ENCODE measurements around the gene GLT1D1. TPM values are rescaled to one million over a fixed set of nuclear protein-coding genes. Genes with fewer than 3 reads are reported as not detected.

GLT1D1 gene
- total RNA-seq, 1 experiment from 2014 or later, result not detected

DNA sequence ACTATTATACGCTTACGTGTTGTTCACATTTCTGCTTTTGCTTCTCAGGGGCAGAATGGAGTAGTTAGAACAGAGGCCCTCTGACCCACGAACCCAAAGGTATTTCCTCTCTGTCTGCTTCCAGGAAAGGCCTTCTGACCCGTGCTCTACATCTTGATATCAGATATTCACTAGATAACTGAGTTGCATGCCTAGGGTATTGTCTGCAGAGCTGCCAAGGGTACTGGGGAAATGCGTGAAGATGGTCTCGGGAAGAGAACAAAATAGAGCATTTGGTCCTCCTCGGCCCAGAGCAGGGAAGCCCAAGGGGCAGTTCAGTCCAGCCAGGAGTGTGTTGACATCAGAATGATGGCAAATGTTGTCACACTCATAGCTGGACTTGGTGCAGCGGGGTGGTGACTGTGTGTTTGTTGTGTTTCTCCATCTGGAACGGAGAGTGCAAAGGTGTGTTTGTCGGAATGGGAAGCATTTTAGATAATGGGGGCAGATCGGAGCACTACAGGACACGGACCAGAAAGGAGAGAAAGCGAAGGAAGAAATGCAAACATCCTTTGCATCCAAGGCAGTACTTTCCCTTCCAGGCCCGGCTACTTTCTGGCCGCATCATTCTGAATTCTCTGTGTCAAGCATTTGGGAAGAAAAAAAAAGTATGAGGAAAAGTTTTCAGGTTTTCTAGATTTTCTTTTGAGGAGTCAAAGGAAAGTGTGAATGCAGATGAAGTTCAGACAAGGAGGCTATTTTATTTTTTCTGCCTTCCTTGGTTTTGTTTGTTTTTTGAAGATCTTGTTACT lies 8.1 kb downstream of the GLT1D1 start:
- ChIA-PET CTCF (no interaction called here), RAD21 (ENCODE audit: low non-redundant PET in 1 of 2, low total read pairs in 2 of 2, uncharacterized antibody in 2 of 2, unreplicated experiment in 2 of 2) (no interaction called here), POLR2A (no interaction called here)
- Histone ChIP-seq H3K4me3 (replicated peaks in 1 of 2; ENCODE audit: low read depth in 1 of 2, low read length in 2 of 2) (no peak overlapping the region), H3K4me2 (ENCODE audit: low read length) (no peak overlapping the region), H3K9me3 (ENCODE audit: control insufficient read depth in 1 of 2, insufficient read depth in 1 of 2, low read depth in 1 of 2, low read length in 2 of 2) (no peaks in the 10 kb centered on the region), H3K27ac (ENCODE audit: low read depth, low read length) (no peak overlapping the region), H3K9ac (ENCODE audit: low read length) (no peak overlapping the region), H4K20me1 (ENCODE audit: insufficient read depth) (no peaks in the 10 kb centered on the region), H3K9me2 (ENCODE audit: insufficient read depth) (no peaks in the 10 kb centered on the region), H3K4me1 (ENCODE audit: control insufficient read depth in 1 of 2, insufficient read depth in 2 of 2, low read length in 2 of 2) (no peaks in the 10 kb centered on the region), H2AFZ (ENCODE audit: low read depth, low read length, poor library complexity, severe bottlenecking) (no peak overlapping the region), H3K27me3 (ENCODE audit: insufficient read depth, low read length) (no peaks in the 10 kb centered on the region), H3K79me2 (ENCODE audit: insufficient read depth, low read length) (no peaks in the 10 kb centered on the region), H3K36me3 (ENCODE audit: control insufficient read depth in 1 of 2, insufficient read depth in 2 of 2, low read length in 2 of 2) (no peaks in the 10 kb centered on the region)
- BruUV-seq (replicated peaks), result no TSS peak
- ATAC-seq (no peak), DNase-seq (ENCODE audit: low read depth, low spot score) (no peak)
- TF ChIP-seq ZNF274 (IDR thresholded peaks at IDR 0.05; ENCODE audit: low read depth, low read length) (no peak), REST (IDR thresholded peaks at IDR 0.05; ENCODE audit: low read depth) (no peak), SRF (IDR thresholded peaks at IDR 0.05; ENCODE audit: low read depth) (no peak), POLR2AphosphoS5 (IDR thresholded peaks at IDR 0.05; ENCODE audit: low read depth, low read length) (no peak), ZBTB33 (IDR thresholded peaks at IDR 0.05; ENCODE audit: extremely low read depth, insufficient replicate concordance, low read length) (no peak), YY1 (IDR thresholded peaks at IDR 0.05; ENCODE audit: extremely low read depth, insufficient replicate concordance, low read depth, low read length) (no peak), TCF7L2 (IDR thresholded peaks at IDR 0.05; ENCODE audit: borderline replicate concordance, extremely low read depth, insufficient read depth, insufficient read length) (no peak), ZFX (IDR thresholded peaks at IDR 0.05) (no peak), JUND (IDR thresholded peaks at IDR 0.05) (no peak), CBX3 (IDR thresholded peaks at IDR 0.05; ENCODE audit: low read depth) (no peak), SP1 (IDR thresholded peaks at IDR 0.05; ENCODE audit: low read depth) (no peak), EGR1 (IDR thresholded peaks at IDR 0.05; ENCODE audit: low read depth) (no peak), EZH2phosphoT487 (IDR thresholded peaks at IDR 0.05; ENCODE audit: borderline replicate concordance) (no peak), SIN3A (IDR thresholded peaks at IDR 0.05; ENCODE audit: low read depth) (no peak), ELF1 (IDR thresholded peaks at IDR 0.05; ENCODE audit: borderline replicate concordance, low read depth) (no peak)
- intact Hi-C loops (cut with micrococcal nuclease), result no loop called here
